Right forelimb (tissue), 1 donor: ENCODE data around the gene TCTN3.

Experiments used
- DNase-seq: peaks from one replicate; pipeline ENCODE4 v3.0.0-alpha.2; 2018

Gene TCTN3

DNA sequence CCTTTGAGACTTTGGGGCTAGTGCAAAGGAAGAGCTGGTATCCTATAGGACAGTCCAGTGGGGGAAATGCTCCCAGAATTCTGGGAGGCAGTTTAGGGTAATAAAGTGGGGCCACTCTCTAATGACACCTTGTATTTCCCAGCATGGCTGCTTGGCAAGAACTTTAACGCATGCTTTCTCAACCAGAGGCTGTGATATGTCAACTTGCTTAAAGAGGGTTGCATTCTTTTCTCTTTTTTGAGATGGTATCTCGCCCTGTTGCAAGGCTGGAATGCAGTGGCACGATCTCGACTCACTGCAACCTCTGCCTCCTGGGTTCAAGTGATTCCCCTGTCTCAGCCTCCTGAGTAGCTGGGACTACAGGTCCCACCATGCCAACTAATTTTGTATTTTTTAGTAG is 75.6 kb downstream of the TCTN3 start:
- DNase-seq = no peak

DNA sequence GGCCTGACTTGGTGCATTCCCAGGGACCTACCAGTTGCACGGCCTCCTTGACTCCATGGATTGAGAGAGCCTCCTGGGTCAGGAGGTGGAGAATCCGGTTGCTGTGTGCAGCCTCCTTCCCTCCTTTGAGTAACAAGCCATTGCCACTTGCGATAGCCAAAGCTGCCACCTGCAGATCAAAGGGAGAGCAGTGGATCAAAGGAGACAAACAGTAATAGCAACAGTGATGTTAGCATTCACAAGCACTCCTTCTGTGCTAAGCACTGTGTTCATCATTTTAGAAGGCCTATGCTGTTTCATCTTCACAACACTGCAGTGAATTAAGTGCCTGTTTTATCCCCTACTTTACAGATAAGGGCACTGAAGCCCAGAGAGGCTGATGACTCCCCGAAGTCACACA is 77.3 kb downstream of the TCTN3 start:
- no peak for DNase-seq
